Measurements from ENCODE around the gene SLC48A1.
"Not testable (repeated sequence)": the region's sequence is repeated elsewhere in the genome, so short reads cannot be mapped to it uniquely, and the experiment has no call there.

Gene SLC48A1

GRCh38 chr12:47799357-47799955 is 26.4 kb downstream of the SLC48A1 start:
- Mint-ChIP-seq H3K27ac (peak overlapping the region; percentile 99), H3K4me3 (no peak overlapping the region), H3K9me3 (no peaks in the 10 kb centered on the region), H3K4me1 (peaks cover 63% of the 10 kb centered on the region), H3K36me3 (peaks cover 99% of the 10 kb centered on the region)
- ATAC-seq = no peak
- no peak for DNase-seq (ENCODE audit: low spot score in 2 of 2)

GRCh38 chr12:47800582-47800981 is 27.5 kb downstream of the SLC48A1 start:
- ATAC-seq = no peak
- H3K36me3 Mint-ChIP-seq = peaks cover 99% of the 10 kb centered on the region

GRCh38 chr12:47801170-47801903 is 28.3 kb downstream of the SLC48A1 start:
- Mint-ChIP-seq H3K4me1 (peaks cover 82% of the 10 kb centered on the region), H3K36me3 (peaks cover 99% of the 10 kb centered on the region), H3K27ac (peak overlapping the region; percentile 99), H3K4me3 (peak overlapping the region; percentile 98), H3K9me3 (no peaks in the 10 kb centered on the region)
- ATAC-seq = no peak
- no peak for DNase-seq (ENCODE audit: low spot score in 2 of 2)

More at GRCh38 chr12:47800582-47800981, 27.5 kb downstream of the SLC48A1 start:
- DNase-seq (ENCODE audit: low spot score in 2 of 2) = no peak
- Mint-ChIP-seq H3K4me1 (peaks cover 75% of the 10 kb centered on the region), H3K4me3 (no peak overlapping the region), H3K9me3 (no peaks in the 10 kb centered on the region), H3K27ac (peak overlapping the region; percentile 99)

- DNase-seq (ENCODE audit: low spot score in 2 of 2) (no peak), ATAC-seq (no peak)
- H3K4me1 Mint-ChIP-seq = peaks cover 88% of the 10 kb centered on the region
- peak overlapping the region; percentile 99 for H3K27ac Mint-ChIP-seq
- peaks cover 99% of the 10 kb centered on the region for H3K36me3 Mint-ChIP-seq
- H3K9me3 Mint-ChIP-seq = no peaks in the 10 kb centered on the region
- H3K4me3 Mint-ChIP-seq = peak overlapping the region; percentile 98
Measured at GRCh38 chr12:47801904-47802246, 28.8 kb downstream of the SLC48A1 start.

GRCh38 chr12:47802312-47802711 is 29.3 kb downstream of the SLC48A1 start:
- DNase-seq (ENCODE audit: low spot score in 2 of 2) (no peak), ATAC-seq (no peak)
- Mint-ChIP-seq H3K4me3 (peak overlapping the region; percentile 98), H3K36me3 (peaks cover 99% of the 10 kb centered on the region), H3K27ac (peak overlapping the region; percentile 99), H3K9me3 (no peaks in the 10 kb centered on the region), H3K4me1 (peaks cover 90% of the 10 kb centered on the region)

- no peak for DNase-seq (ENCODE audit: low spot score in 2 of 2)
Measured at GRCh38 chr12:47803191-47803875, 30.3 kb downstream of the SLC48A1 start.

GRCh38 chr12:47804171-47804570 is 31.1 kb downstream of the SLC48A1 start:
- peak overlapping the region; percentile 99 for H3K27ac Mint-ChIP-seq
- H3K36me3 Mint-ChIP-seq = peaks cover 99% of the 10 kb centered on the region
- DNase-seq (ENCODE audit: low spot score in 2 of 2) = no peak
- ATAC-seq = no peak
- peaks cover 94% of the 10 kb centered on the region for H3K4me1 Mint-ChIP-seq
- no peaks in the 10 kb centered on the region for H3K9me3 Mint-ChIP-seq
- peak overlapping the region; percentile 98 for H3K4me3 Mint-ChIP-seq

More at GRCh38 chr12:47803191-47803875, 30.3 kb downstream of the SLC48A1 start:
- no peaks in the 10 kb centered on the region for H3K9me3 Mint-ChIP-seq
- H3K36me3 Mint-ChIP-seq = peaks cover 99% of the 10 kb centered on the region
- H3K4me1 Mint-ChIP-seq = peaks cover 91% of the 10 kb centered on the region
- no peak for ATAC-seq
- peak overlapping the region; percentile 99 for H3K27ac Mint-ChIP-seq
- H3K4me3 Mint-ChIP-seq = peak overlapping the region; percentile 98

- peak overlapping the region; percentile 98 for H3K4me3 Mint-ChIP-seq
- no peak for DNase-seq (ENCODE audit: low spot score in 2 of 2)
- peaks cover 94% of the 10 kb centered on the region for H3K4me1 Mint-ChIP-seq
- H3K36me3 Mint-ChIP-seq = peaks cover 93% of the 10 kb centered on the region
- H3K9me3 Mint-ChIP-seq = no peaks in the 10 kb centered on the region
- H3K27ac Mint-ChIP-seq = peak overlapping the region; percentile 99
- no peak for ATAC-seq
Measured at GRCh38 chr12:47805417-47805816, 32.4 kb downstream of the SLC48A1 start.

GRCh38 chr12:47807338-47807737 is 34.3 kb downstream of the SLC48A1 start:
- Mint-ChIP-seq H3K4me1 (peaks cover 95% of the 10 kb centered on the region), H3K4me3 (peak overlapping the region; percentile 98), H3K36me3 (peaks cover 94% of the 10 kb centered on the region), H3K27ac (peak overlapping the region; percentile 99), H3K9me3 (no peaks in the 10 kb centered on the region)
- no peak for ATAC-seq
- no peak for DNase-seq (ENCODE audit: low spot score in 2 of 2)

GRCh38 chr12:47808050-47808449 is 35.0 kb downstream of the SLC48A1 start:
- H3K9me3 Mint-ChIP-seq = no peaks in the 10 kb centered on the region
- DNase-seq (ENCODE audit: low spot score in 2 of 2) (peak; percentile 63 to 90), ATAC-seq (peak; percentile 67)
- H3K27ac Mint-ChIP-seq = peak overlapping the region; percentile 99
- H3K4me1 Mint-ChIP-seq = peaks cover 95% of the 10 kb centered on the region
- peaks cover 94% of the 10 kb centered on the region for H3K36me3 Mint-ChIP-seq
- H3K4me3 Mint-ChIP-seq = peak overlapping the region; percentile 98

GRCh38 chr12:47808574-47809365 is 35.7 kb downstream of the SLC48A1 start:
- H3K9me3 Mint-ChIP-seq = no peaks in the 10 kb centered on the region
- peak; percentile 53 to 76 for DNase-seq (ENCODE audit: low spot score in 2 of 2)
- peak overlapping the region; percentile 99 for H3K27ac Mint-ChIP-seq
- H3K4me3 Mint-ChIP-seq = peak overlapping the region; percentile 98
- peaks cover 94% of the 10 kb centered on the region for H3K36me3 Mint-ChIP-seq
- peaks cover 95% of the 10 kb centered on the region for H3K4me1 Mint-ChIP-seq
- ATAC-seq = peak; percentile 69

GRCh38 chr12:47809518-47809917 is 36.5 kb downstream of the SLC48A1 start:
- Mint-ChIP-seq H3K27ac (peak overlapping the region; percentile 99), H3K4me1 (peaks cover 95% of the 10 kb centered on the region), H3K36me3 (peaks cover 94% of the 10 kb centered on the region), H3K4me3 (peak overlapping the region; percentile 98)
- not testable (repeated sequence) for ATAC-seq; DNase-seq (ENCODE audit: low spot score in 2 of 2); H3K9me3 Mint-ChIP-seq

- peak overlapping the region; percentile 98 for H3K4me3 Mint-ChIP-seq
- ATAC-seq (no peak), DNase-seq (ENCODE audit: low spot score in 2 of 2) (no peak)
- H3K27ac Mint-ChIP-seq = peak overlapping the region; percentile 99
- peaks cover 94% of the 10 kb centered on the region for H3K36me3 Mint-ChIP-seq
- H3K9me3 Mint-ChIP-seq = no peaks in the 10 kb centered on the region
- H3K4me1 Mint-ChIP-seq = peaks cover 94% of the 10 kb centered on the region
Measured at GRCh38 chr12:47811072-47811396, 38.0 kb downstream of the SLC48A1 start.

GRCh38 chr12:47811581-47812484 is 38.8 kb downstream of the SLC48A1 start:
- ATAC-seq (no peak), DNase-seq (ENCODE audit: low spot score in 2 of 2) (no peak)
- no peaks in the 10 kb centered on the region for H3K9me3 Mint-ChIP-seq
- peaks cover 94% of the 10 kb centered on the region for H3K4me1 Mint-ChIP-seq
- peak overlapping the region; percentile 98 for H3K4me3 Mint-ChIP-seq
- H3K27ac Mint-ChIP-seq = peak overlapping the region; percentile 99
- peaks cover 94% of the 10 kb centered on the region for H3K36me3 Mint-ChIP-seq
